ENCODE measurements around the gene TAOK1. TPM values are rescaled to one million over a fixed set of nuclear protein-coding genes. Genes with fewer than 3 reads are reported as not detected.
A peak's percentile ranks its signal among the peaks of the same experiment; 100 is the strongest.

Gene TAOK1
- total and polyA plus RNA-seq, 2 of the 13 experiments (the other 11 are each of a cell fraction or from before 2014, with no cell fraction given), result 14.1 to 23.0 TPM

GRCh38 chr17:29434550-29434949, 44.4 kb downstream of the TAOK1 start:
- H3K27me3 ChIP-seq (ENCODE audit: control insufficient read depth in 1 of 2, insufficient read depth in 2 of 2, low read length in 2 of 2), result no peaks in the 10 kb centered on the region
- H3K9ac ChIP-seq (ENCODE audit: insufficient read depth, low read depth, low read length), result no peak overlapping the region
- peaks cover 66% of the 10 kb centered on the region for H3K79me2 ChIP-seq (ENCODE audit: insufficient read depth, low read length)
- CTCF ChIA-PET (ENCODE audit: low intra/inter-chr PET ratio, low total read pairs), result no interaction called here
- no peak for DNase-seq (ENCODE audit: low spot score)
- no peak for FAIRE-seq
- no peak overlapping the region for H3K4me2 ChIP-seq (ENCODE audit: low read depth, low read length)
- in situ Hi-C loops (cut with HindIII; ENCODE audit: extremely low pct_ligation_motif_present, low pct_unique_long_range_greater_than_20kb) (no loop called here), intact Hi-C loops (cut with micrococcal nuclease; ENCODE audit: unreplicated experiment) (no loop called here)
- no TSS peak for BruUV-seq (replicated peaks)
- H3K9me3 ChIP-seq (ENCODE audit: low read length), result no peaks in the 10 kb centered on the region
- POLR2A ChIA-PET, result no interaction called here
- ATAC-seq, result no peak
- peaks cover 21% of the 10 kb centered on the region for H3K4me1 ChIP-seq (ENCODE audit: insufficient read depth, low read length)
- 93% methylated on average over 3 of the region's 3 CpGs for WGBS (ENCODE audit: low lambda C conversion rate)
- TF ChIP-seq ZNF616 (CRISPR knock-in tag; IDR thresholded peaks at IDR 0.05; ENCODE audit: low read depth), result peak; percentile 94
- TF ChIP-seq ZNF710 (CRISPR knock-in tag; IDR thresholded peaks at IDR 0.05; ENCODE audit: borderline replicate concordance), result no peak
- H4K20me1 ChIP-seq (ENCODE audit: insufficient read depth, low read length), result no peaks in the 10 kb centered on the region
- H3K4me3 ChIP-seq (replicated peaks in 1 of 3; ENCODE audit: insufficient read depth in 1 of 3, low read depth in 2 of 3, low read length in 3 of 3), result no peak overlapping the region
- H2AFZ ChIP-seq (ENCODE audit: low read length), result no peak overlapping the region
- no peak overlapping the region for H3K27ac ChIP-seq (ENCODE audit: extremely low read length, insufficient read depth, low read length)
- no peaks in the 10 kb centered on the region; a peak in 1 of 5 replicates for H3K36me3 ChIP-seq (replicated peaks in 1 of 2; ENCODE audit: control insufficient read depth in 1 of 2, insufficient read depth in 2 of 2, low read length in 2 of 2)

- ChIA-PET CTCF (ENCODE audit: low intra/inter-chr PET ratio, low total read pairs) (no interaction called here), POLR2A (no interaction called here)
- H3K9me3 ChIP-seq (ENCODE audit: low read length), result no peaks in the 10 kb centered on the region
- 86% methylated on average over 1 of the region's 1 CpG for WGBS (ENCODE audit: low lambda C conversion rate)
- no peak overlapping the region for H3K4me2 ChIP-seq (ENCODE audit: low read depth, low read length)
- BruUV-seq (replicated peaks), result no TSS peak
- in situ Hi-C loops (cut with HindIII; ENCODE audit: extremely low pct_ligation_motif_present, low pct_unique_long_range_greater_than_20kb), result no loop called here
- intact Hi-C loops (cut with micrococcal nuclease; ENCODE audit: unreplicated experiment), result no loop called here
- DNase-seq (ENCODE audit: low spot score) (no peak), FAIRE-seq (no peak), ATAC-seq (no peak)
- no peak overlapping the region for H3K27ac ChIP-seq (ENCODE audit: extremely low read length, insufficient read depth, low read length)
- no peak overlapping the region for H3K4me3 ChIP-seq (replicated peaks in 1 of 3; ENCODE audit: insufficient read depth in 1 of 3, low read depth in 2 of 3, low read length in 3 of 3)
- no peak for TF ChIP-seq ZMAT5 (CRISPR knock-in tag; IDR thresholded peaks at IDR 0.05; ENCODE audit: borderline replicate concordance, low read depth)
- TF ChIP-seq IRF1 (CRISPR knock-in tag; IDR thresholded peaks at IDR 0.05; ENCODE audit: low read depth), result no peak
- no peaks in the 10 kb centered on the region for H3K27me3 ChIP-seq (ENCODE audit: control insufficient read depth in 1 of 2, insufficient read depth in 2 of 2, low read length in 2 of 2)
- peaks cover 75% of the 10 kb centered on the region for H3K79me2 ChIP-seq (ENCODE audit: insufficient read depth, low read length)
- no peak overlapping the region for H2AFZ ChIP-seq (ENCODE audit: low read length)
- H3K36me3 ChIP-seq (replicated peaks in 1 of 2; ENCODE audit: control insufficient read depth in 1 of 2, insufficient read depth in 2 of 2, low read length in 2 of 2), result peaks cover 0 to 2% of the 10 kb centered on the region in 2 experiments; a peak in 3 of 5 replicates
- H3K4me1 ChIP-seq (ENCODE audit: insufficient read depth, low read length), result no peaks in the 10 kb centered on the region
- H3K9ac ChIP-seq (ENCODE audit: insufficient read depth, low read depth, low read length), result no peak overlapping the region
- peaks cover 3% of the 10 kb centered on the region; the same call in 1 of the 2 replicates for H4K20me1 ChIP-seq (ENCODE audit: insufficient read depth, low read length)
Observed at GRCh38 chr17:29442451-29442850, 52.3 kb downstream of the TAOK1 start.

Data from HepG2 (cell line).